GM18526 (cell line): ENCODE results near the gene FLAD1.

Experiments used
- POLR2A ChIP-seq: IDR thresholded peaks from 3 replicates; pipeline ENCODE4 v1.6.1; 2011; ENCODE audit not compliant: insufficient read length; ENCODE audit errors: extremely low read depth

Gene FLAD1

DNA sequence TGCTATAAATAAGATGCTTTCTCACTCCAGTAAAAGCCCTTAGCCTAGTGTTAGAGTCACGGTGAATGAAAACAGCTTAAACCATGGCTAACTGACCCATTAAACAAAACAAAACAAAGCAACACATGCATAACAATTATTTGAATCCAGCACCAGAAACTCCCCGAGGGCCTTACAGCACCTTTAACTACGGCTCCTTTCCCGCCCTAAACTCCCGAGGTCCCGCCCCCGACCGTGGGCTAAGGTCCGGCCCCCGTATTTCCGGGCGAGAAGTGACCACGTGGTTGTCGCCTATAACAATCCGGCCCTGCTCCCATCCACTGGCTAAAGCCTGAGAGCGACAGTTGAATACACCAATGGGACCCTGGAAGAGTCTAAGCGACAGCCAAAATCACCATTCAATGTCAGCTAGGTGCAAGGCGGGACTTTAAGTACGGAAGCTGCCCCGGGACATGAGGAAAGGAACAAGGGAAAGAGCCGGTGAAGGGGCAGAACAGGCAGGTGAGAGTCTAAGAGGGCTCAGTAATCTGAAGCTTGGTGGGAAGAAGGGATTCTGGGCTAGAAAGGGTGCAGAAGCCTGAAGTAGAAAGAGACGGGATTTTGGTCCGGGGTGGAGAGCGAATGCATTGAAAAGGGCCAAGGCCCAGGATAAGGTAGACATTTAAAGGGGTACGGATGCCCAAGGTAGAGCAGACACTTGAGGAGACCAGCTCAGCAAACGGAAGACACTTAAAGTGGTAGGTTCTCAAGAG, at the start of gene FLAD1:
FLAD1 (plus strand) TSS at position 448 of the 752 bp plus-strand sequence. CDS start 351 bp downstream, outside the sequence.
- TF ChIP-seq POLR2A, result peak; percentile 57

DNA sequence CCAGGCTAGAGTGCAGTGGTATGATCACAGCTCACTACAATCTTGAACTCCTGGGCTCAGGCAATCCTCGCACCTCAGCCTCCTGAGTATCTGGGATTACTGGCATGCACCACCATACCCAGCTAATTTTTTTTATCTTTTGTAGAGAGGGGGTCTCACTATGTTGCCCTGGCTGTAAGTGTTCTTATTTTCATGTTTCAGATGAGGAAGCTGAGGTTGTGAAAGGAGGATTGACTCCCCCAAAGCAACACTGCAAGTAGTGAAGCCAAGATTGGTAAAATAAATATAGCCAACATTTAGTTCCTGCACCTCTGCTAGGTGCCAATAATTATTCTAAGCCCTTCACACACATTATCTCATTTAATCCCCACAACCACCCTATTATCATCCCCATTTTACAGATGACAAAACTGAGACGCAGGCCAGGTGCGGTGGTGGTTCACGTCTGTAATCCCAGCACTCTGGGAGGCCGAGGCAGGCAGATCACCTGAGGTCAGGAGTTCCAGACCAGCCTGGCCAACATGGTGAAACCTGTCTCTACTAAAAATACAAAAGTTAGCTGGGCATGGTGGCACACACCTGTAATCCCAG, 48.7 kb upstream of the FLAD1 start:
- TF ChIP-seq POLR2A, result no peak

DNA sequence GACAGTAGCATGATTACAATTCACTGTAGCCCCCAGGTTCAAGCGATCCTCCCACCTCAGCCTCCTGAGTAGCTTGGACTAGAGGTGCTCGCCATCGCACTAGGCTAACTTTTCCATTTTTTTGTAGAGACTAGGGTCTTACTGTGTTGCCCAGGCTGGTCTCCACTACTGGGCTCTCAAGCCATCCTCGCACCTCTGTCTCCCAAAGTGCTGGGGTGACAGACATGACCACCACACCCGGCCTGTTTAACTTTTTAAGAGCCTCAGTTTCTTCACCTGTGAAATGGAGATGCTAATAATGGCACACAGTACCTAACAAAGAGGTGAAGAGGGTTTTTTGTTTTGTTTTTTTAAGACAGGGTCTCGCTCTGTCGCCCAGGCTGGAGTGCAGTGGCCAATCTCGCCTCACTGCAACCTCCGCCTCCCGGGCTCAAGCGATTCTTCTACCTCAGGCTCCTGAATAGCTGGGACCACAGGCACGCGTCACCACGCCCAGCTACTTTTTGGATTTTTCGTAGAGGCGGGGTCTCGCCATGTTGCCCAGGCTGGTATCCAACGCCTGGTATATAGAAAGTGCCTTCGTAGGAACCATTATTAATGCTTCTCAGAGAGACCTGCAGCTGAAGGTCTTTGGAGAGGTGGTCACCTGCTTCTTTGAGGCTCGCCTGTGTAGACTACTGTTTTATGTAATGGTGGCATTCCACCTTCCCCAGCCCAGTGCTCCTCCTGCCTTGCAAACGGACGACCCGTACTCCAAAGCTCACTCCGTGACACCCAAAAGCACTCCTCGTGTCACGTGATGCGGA, 47.2 kb upstream of the FLAD1 start:
- no peak for TF ChIP-seq POLR2A

DNA sequence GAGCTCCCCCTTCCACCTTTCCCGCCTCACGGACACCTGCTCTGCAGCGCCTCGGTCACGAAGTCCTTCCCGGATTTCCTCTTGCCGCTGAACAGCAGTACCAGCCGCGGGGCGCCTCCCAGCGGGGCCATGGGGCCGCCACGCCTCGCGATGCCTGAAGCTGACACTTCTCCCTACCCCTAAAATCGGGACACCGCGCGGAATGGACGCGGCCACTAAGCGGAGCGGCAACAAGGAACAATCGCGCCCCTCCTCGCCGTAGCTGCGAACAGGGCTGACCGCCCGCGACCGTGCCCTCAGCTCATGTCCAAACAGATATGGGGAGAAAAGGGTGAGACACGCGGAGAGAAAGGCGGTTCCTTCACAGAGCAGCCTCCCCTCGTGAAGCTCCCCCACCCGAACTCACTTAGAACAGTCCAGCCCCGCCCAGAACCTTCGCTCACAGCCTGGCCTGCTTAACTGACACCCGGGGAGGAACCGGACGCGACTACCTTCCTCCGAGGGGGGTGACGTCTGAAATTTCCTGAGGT, 46.5 kb upstream of the FLAD1 start, which contains the start of gene PMVK:
PMVK (minus strand) TSS at position 165 of the 530 bp plus-strand sequence; CDS start at position 131, 34 bp downstream.
- TF ChIP-seq POLR2A, result peak; percentile 85

DNA sequence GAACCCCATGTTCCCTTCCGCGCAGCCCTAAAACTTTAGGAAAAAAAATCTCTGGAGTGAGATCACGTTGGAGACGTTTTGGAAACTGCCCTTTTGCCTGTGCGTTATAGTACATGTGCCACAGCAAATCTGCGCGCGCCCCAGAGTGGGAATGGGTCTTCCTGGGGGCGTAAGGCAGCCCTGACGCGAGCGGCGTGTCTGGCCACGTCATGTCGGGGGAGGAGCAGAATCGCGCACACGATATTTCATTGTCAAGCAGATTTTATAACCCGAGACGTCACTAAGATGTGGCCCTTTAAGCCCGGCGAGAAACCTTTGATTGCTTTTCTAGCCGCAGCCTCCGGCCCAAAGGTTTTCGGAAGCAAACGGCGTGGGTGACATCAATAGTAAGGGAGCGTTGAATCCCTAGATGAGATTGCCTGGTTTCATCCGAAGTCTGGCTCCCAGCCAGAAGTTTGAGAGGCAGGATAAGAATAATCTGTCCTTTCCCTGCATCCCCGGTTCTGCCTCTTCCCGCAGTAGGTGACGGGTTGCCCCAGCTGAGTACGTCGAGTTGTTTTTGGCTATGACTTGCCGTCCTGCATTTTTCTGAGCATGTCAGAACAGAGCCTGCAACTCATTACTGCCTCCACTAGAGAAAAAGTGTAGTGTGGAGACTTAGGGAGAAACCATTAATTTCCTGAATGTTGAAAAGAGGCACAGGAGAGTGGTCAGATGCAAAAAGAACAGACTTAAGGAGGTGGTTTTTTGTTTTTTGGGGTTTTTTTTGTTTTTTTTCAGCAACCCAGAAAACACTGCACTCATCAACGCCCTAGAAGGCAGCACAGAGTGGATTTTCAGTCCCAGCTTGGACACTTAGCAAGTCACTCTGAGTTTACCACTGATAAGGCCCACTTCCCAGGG, 45.8 kb upstream of the FLAD1 start:
- peak; percentile 64 for TF ChIP-seq POLR2A

DNA sequence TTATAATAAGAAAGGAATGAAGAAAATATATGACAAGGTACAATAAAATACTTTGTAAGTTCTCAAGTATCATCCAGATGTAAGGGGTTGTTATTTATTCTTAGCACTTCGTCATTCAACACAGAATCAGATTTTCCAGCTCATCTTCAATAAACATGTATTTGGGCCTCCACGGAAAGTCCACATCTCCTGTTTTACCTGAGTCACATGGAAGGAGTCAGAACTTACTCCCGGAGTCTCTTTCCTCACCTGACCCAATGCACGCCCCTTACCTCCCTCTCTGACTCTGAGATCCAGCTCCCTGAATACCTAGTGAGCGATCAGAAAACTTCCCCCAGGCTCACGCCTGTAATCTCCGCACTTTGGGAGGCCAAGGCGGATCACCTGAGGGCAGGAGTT, 45.2 kb upstream of the FLAD1 start:
- no peak for TF ChIP-seq POLR2A

DNA sequence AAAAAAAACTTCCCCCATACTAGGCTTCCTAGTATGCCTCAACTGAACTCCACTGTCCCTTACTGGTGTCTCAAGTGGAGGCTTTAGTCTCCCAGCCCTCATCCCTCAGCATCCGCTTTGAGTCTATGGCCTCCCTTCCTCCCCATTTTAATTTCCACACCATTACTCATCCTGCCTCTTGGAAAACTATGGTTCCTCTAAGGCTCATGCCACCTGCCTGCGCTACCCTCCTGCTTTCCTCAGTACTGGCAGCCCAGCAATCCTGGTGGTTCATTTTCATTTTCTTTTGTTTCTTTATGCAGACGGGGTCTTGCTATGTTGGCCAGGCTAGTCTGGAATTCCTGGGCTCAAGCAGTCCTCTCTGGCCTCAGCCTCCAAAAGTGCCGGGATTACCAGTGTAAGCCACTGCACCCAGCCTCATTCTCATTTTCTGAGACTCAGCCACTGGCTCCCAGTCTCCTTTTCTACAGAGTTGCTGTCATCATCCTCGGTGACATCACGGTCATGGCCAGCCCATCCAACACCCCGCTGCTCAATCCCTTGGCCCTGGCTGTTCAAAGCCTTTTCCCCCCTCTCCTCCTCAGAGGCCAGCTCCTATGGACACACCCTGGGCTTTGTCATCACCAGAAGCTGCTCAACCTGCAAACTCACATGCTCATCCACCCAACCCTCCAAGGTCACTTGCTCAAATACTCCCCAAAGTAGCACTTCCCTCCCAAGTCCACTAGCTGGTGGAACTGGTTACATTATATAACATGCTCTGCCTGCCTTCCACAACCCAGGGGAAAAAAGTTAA, 44.3 kb upstream of the FLAD1 start:
- no peak for TF ChIP-seq POLR2A

DNA sequence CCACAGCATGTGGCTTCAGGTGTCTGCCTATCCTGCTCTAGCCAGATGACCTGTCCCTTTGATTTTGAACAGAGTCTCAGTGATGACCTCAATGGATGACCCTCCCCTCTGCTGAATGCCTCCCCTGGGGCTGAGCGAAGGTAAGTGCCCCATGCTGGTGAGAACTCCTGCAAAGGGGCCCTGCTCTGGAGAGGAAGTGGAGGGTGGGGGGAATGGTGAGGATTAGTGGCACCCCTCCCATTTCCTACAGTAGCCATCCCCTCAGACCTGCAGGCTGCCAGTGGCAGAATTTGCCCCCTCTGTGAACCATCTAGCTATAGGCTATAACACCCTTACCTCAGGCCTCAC, 43.0 kb upstream of the FLAD1 start:
- TF ChIP-seq POLR2A, result no peak

DNA sequence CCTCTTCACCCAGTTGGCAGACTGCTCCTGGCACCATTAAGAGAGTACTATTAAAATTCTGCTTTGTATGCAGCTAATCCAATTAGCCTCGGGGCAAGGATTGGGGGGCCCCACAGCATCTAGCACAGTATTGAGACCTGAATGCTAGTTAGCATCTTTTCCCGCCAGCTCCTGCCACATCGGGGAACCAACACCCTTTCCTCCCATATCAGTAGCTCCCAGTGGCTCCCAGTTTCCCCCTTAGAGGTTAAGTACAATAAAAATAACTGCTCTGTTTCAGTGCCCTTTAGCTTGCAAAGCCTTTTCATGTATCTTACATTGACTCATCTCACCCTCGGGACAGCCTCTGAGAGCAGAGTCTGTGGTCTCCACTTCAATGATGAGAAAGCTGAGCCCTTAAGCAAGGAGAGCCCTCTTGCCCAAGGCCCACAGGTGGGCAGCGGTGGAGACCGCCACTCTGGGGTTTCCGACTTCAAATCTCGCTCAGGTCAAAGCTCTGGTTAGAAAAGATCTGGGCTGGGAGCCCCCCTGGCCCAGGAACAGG, 42.4 kb upstream of the FLAD1 start:
- no peak for TF ChIP-seq POLR2A

DNA sequence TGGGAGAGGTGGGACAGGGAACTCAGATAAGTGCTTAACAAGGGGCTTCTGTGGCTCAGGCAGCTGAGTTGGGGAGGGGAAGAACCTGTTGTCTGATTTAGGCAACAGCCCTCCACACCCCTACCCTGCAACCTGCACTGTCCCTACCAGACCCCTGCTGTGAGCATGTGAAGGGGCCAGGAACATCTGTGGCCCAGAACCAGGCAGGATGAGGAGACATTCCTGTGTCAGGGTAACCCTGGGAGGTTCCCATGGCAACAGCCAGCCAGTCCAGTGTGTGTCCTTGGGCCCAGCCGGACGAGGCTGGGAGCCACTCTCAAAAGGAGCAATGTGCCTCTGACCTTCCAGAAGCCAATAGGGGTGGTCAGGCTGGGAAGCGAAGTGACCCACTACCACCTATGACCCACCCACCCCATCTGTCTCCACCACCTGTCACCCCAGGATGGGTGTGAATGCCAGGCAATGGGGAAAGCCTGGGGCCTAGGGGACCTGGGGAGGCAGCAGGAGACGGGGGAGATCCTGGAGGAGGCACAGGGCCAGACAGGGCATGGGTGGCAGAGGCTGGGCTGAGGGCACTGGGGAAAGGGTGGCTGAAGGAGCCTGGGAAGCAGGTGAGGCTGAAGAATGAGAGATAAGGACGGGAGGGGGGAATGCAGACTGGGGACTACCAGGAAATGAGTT, 41.7 kb upstream of the FLAD1 start:
- no peak for TF ChIP-seq POLR2A

DNA sequence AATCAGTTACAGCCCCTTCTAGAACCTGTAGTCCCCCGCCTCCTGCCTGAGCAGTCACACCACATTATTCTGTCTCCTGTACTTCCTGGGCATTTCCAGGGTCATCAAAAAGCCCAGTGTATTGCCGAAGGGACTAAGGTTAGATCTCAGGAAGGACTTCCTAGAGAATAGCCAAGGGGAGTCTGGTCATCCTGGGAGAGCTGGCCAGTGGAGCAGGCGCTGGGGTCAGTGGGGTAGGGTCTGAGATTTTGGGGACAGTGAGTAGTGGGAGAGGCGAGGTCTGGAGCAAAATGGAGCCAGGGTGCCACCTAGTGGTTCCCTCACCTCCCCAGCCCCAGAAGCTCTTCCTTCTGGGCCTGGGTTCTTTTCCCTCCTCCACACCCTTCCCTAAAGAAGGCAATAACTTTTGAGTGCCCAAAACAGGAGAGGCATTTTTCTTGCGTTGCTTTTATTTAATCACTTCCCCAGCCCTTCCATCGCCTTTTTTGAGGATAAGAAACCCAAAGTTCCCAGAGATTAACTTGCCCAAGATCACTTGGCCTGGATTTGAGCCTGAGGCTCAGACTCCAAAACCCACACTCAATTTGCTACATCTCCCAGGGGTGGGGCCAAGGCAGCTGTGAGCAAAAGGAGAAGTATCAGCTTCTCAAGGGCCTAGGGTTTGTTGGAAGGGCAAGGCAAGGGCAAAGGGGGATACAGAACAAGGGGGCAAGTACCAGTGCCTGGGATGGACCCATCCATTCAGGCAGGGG, 39.3 kb upstream of the FLAD1 start:
- no peak for TF ChIP-seq POLR2A

DNA sequence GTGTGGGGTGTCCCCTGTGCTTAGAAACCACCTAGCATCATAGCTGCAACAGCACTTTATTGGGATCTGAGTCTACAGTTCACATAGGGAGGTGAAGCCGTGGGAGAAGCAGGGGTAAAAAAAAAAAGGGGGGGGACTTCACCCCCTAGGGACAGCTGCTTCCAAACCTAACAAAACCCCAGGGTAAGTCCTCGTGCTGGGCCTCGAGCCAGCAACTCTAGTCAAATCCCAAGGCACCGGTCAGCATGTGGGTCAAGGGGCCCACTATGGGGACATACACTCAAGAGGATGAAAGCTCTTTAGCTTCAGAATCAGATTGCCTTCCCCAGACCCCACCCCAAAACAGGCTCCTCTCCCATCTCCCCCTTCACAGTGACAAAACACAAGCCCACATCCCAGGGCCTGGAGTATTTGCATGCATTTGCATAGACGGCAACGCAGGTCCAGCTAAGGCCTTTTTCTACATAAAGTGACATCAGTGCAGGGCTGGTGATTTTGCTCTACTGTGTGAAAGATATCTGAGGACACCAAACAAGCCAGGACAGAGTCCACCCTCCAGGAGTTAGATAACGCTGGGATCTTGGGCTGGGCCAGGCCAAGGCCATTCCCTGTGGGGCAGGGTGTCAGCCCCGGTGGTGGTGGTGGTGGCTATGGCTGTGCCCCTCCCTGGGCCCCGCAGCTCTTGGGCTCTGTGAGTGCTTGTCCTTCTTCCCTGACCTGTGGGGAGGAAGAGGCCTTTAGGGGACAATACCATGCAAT, 38.6 kb upstream of the FLAD1 start:
- TF ChIP-seq POLR2A, result no peak
